Measurements from ENCODE around the gene UTP20.

DNA sequence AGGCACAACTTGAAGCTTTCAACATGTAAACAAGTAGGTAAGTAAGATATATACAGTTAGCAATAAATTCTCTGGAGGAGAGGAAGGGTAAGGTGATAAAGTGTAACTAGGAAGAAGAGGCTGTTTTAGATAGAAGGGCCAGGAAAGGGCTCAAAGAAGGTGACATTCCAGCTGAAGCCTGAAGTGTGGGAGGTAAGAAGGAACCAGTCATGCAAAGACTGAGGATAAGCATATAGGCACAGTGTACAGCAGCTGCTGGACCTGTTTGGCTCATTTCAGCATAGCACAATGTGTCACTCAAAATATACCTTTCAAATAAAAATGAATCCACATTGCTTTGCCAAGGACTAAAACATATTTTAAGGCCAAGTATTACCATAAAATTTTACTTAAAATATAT is 156.2 kb downstream of the UTP20 start:
- TF ChIP-seq, protein P1, sequence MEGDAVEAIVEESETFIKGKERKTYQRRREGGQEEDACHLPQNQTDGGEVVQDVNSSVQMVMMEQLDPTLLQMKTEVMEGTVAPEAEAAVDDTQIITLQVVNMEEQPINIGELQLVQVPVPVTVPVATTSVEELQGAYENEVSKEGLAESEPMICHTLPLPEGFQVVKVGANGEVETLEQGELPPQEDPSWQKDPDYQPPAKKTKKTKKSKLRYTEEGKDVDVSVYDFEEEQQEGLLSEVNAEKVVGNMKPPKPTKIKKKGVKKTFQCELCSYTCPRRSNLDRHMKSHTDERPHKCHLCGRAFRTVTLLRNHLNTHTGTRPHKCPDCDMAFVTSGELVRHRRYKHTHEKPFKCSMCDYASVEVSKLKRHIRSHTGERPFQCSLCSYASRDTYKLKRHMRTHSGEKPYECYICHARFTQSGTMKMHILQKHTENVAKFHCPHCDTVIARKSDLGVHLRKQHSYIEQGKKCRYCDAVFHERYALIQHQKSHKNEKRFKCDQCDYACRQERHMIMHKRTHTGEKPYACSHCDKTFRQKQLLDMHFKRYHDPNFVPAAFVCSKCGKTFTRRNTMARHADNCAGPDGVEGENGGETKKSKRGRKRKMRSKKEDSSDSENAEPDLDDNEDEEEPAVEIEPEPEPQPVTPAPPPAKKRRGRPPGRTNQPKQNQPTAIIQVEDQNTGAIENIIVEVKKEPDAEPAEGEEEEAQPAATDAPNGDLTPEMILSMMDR (conservative IDR thresholded peaks at IDR 0.05 in 1 of 2, IDR thresholded peaks at IDR 0.05 in 1 of 2; ENCODE audit: extremely low read depth in 1 of 2, insufficient read depth in 1 of 2, low read depth in 1 of 2, low read length in 2 of 2), result no peak
- no peak for TF ChIP-seq EZH2 (IDR thresholded peaks at IDR 0.05; ENCODE audit: borderline replicate concordance, low read length)

Measured in mammary epithelial cell (primary cell).